Stimulated activated CD8-positive, alpha-beta memory T cell treated with anti-CD3 and anti-CD28 coated beads, Interleukin-4, amount 100 ng/mL, for 48 hours (primary cell): ENCODE results near the gene MAP3K13.
"Not testable (repeated sequence)": the region's sequence is repeated elsewhere in the genome, so short reads cannot be mapped to it uniquely, and the experiment has no call there.

Source experiments
- DNase-seq: peaks from one replicate; pipeline ENCODE4 v3.0.0-alpha.2; 2020

Gene MAP3K13

DNA sequence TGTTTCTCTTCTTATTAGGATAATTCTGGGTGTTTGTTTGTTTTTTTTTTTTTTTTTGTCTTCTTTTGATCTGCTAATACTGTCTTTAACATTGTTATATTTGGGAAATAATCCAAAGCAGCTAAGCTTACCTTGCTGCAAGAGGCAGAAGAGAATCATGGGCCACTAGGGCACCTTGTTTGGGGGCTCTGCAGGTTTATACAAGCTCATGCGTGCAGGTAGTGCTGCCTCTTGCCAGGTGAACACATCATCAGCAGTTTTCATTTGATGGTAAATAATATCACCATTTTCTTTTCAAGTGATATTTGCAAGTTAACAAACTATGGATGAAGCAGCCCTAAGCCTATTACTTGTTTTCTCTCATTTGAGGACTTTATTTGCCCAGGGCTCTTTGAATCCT lies 37.9 kb downstream of the MAP3K13 start:
- no peak for DNase-seq

DNA sequence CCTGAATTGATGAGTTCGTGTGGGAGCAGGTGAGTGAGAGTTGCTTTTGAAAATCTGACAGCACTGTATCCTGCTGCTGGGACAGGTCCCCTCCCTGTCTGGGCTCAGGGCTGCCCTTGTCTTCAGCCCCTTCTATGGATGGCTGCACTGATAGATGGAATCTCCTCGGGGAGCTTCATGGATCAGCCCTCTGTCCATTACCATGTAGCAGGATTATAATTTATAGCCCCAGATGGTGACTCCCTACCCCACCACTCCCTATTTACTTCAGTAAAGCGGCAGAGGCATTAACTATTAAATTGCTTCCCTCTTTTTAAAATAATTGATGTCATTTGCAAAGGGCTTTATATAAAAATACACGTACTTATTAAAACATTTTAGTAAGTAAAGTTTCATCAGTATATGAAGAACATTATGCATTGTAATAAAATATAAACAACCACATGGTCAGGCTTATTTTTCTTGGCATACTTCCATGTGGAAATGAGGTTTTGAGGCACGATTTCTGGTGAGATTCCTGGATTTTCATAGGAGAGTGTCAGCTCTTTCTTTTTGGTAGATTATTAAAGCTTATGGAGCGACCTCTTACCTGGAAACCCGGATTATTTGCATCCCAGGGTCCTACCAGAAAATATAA lies 38.5 kb downstream of the MAP3K13 start:
- no peak for DNase-seq

DNA sequence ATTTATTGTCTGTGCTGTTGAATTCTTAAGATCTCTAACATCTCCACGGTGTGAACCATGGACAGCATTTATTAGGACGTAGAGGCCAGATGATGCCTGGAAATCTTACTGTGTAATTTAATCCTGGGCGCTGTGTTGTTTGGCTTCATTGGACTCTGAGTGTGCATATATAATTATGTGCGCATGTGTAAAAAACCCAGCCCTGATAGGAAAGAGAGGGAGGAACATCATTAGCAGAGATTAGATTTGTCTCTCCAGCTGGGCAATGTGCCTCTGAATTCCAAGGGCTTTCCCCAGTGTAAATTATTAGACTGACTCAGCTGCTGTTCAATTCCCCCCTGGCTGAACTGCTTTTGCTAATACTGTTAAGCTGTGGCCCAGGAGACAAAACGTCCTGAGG lies 39.6 kb downstream of the MAP3K13 start:
- no peak for DNase-seq

GRCh38 chr3:185403002-185403401 lies 40.1 kb downstream of the MAP3K13 start:
- DNase-seq = no peak

- no peak for DNase-seq
Measured at GRCh38 chr3:185405243-185405642, 42.3 kb downstream of the MAP3K13 start.

GRCh38 chr3:185405664-185406063 lies 42.7 kb downstream of the MAP3K13 start:
- no peak for DNase-seq

DNA sequence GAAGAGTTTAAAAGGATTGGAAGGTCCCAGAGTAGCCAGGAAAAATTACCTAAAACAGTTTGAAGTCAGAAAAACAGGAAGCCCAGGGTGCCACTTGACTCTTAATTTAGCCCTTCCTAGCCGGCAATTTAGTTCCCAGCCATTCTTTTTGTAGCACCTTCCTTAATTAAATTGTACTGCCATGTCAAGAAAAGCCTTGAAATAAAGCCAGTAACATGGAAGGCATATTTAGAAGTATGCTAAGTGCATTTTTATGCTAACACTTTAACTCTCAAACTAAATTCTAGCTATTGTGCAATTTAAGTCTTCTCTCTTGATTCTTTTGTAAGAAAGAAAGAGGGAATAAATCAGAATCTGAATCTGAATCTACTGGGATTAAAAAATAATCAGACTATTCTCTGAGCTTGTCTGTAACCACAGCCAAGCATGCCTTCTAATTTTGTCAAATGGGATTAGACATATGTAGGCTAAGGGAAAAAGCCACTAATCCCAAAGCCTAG lies 43.2 kb downstream of the MAP3K13 start:
- DNase-seq = no peak

- no peak for DNase-seq
Measured at GRCh38 chr3:185409957-185410356, 47.0 kb downstream of the MAP3K13 start.

- DNase-seq = no peak
Measured at GRCh38 chr3:185411133-185411532, 48.2 kb downstream of the MAP3K13 start.

GRCh38 chr3:185416513-185416912 lies 53.6 kb downstream of the MAP3K13 start:
- DNase-seq = no peak

DNA sequence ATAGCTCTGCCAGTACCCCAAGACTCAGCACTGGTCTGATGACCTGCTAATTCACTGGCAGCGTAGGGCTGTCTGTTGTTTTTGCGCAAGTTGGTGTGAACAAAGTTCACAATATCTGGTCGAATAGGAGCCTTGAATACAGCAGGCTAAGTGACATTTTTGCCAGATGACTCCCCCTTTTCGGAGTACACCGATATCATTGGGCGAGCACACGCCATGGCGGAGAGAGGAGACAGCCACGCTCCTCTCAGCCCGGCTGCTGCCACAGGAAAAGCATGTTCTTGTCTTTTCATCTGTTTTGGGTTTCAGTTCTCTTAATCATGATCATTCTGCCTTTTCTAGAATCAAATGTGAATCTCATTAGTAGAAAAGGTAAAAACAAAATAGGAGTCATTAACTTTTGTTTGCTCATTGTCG lies 55.6 kb downstream of the MAP3K13 start:
- not testable (repeated sequence) for DNase-seq

DNA sequence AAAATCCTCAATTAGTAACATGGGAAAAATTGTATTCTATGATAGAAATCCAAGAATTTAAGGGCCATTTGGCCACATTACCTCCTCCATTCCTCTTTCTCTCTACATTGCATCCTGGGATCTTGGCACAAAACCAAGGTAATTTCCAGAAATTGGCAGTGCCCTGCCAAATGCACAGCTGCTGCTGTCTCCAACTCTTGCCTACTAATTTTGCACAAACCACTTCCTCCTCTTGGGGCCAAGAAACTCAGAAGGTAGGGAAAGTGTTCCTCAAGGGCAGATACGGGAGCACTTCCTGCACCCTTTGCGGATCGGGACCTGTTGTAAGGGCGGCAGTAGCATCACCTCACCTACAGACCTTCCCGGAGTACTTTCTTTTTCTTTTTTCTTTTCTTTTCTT lies 57.8 kb downstream of the MAP3K13 start:
- no peak for DNase-seq

- no peak for DNase-seq
Measured at GRCh38 chr3:185421577-185422232, 58.8 kb downstream of the MAP3K13 start.

DNA sequence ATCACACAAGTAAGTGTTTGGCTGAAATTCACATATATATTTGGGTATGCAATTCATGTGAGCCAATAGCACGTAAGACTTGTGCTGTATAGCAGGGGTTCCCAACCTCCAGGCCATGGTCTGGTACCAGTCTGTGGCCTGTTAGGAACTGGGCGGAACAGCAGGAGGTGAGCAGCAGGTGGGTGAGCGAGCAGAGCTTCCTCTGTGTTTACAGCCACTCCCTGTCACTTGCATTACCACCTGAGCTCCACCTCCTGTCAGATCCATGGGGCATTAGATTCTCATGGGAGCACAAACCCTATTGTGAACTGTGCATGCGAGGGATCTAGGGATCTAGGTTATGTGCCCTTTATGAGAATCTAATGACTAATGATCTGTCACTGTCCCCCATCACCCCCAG lies 59.7 kb downstream of the MAP3K13 start:
- no peak for DNase-seq

DNA sequence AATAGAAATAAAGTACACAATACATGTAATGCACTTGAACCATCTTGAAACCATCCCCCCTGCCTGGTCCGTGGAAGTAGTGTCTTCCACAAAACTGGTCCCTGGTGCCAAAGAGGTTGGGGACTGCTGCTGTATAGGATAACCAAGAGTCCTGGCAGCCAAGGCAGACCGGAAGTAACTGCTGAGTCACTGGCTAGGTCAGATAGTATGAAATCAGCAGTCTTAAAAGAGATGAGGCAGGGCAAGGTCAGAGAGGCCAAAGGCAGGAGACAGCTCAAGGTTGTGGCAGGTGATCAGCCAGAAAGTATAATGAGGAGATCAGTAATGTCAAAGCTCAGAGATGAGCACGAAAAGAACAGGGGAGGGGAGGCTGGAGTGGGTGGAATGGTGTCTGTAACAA lies 60.2 kb downstream of the MAP3K13 start:
- DNase-seq = no peak

DNA sequence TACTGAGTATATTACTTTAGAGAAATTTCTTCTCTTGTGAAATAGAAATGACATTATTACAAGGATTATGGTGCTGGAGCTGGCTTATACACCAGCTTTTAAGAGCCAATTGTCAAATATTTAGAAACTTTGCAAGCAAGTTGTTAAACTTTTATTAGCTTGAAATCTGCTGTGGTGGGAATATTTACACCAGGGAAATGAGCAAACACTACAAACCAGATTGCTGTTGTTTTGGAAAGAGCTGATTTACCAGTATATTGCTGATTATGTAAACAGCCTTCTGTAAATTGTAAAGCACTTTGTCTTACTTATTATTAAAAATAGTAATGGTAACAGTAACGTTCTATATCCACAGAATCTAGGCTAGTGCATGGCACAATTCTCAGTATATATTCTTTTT lies 61.5 kb downstream of the MAP3K13 start:
- DNase-seq = no peak

- DNase-seq = no peak
Measured at GRCh38 chr3:185430375-185430774, 67.4 kb downstream of the MAP3K13 start.

- DNase-seq = no peak
Measured at GRCh38 chr3:185439745-185440466, 77.0 kb downstream of the MAP3K13 start.

GRCh38 chr3:185442031-185442430 lies 79.1 kb downstream of the MAP3K13 start:
- no peak for DNase-seq

- no peak for DNase-seq
Measured at GRCh38 chr3:185444329-185444728, 81.4 kb downstream of the MAP3K13 start.

DNA sequence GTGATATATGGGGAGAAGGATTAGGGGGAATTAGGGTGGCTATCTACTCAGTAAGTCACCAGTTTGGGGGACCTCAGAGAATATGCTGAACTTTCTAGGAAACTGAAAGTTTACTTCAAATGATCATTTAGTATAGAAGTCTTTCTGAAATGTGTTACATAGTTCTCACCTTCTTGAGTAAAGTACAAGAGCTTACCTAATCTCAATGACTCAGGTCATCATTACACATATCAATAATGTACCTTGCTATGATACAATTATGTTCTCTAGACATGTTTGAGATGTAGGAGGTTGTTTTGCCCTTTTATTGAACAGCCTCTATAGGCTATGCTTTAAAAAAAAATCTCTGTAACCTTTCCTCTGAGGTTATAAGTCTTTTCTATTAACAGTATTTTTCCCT lies 85.2 kb downstream of the MAP3K13 start:
- DNase-seq = no peak

DNA sequence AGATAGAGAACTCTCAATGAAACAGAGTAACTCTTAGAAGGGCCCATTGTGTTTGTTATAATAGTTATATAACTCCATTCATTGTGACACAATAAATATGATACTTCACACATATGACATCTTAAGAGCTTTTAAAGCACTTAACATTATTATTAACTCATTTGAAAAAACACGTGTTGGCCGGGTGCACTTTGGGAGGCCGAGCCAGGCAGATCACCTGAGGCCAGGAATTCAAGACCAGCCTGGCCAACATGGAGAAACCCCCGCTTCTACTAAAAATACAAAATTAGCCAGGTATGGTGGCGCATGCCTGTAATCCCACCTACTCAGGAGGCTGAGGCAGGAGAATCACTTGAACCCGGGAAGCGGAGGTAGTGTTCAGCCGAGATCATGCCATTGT lies 88.5 kb downstream of the MAP3K13 start:
- not testable (repeated sequence) for DNase-seq

DNA sequence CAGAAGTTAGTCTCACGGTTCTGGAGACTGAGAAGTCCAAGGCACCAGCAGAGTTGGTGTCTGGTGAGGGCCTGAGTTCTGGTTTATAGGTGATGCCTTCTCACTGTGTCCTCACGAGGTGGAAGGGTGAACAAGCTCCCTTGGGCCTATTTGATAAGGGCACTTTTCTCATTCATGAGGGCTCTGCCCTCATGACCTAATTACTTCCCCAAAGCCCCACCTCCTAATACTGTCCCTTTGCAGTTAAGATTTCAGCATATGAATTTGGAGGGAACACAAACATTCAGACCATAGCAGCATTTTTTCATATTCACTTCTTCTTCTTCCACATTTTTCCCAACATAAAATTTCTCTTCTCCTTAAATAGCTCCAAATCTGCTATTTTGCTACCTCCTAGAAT lies 94.4 kb downstream of the MAP3K13 start:
- DNase-seq = no peak

- no peak for DNase-seq
Measured at GRCh38 chr3:185460309-185460708, 97.4 kb downstream of the MAP3K13 start.
